ENCODE results near the gene SLC38A11.

SLC38A11 gene

DNA sequence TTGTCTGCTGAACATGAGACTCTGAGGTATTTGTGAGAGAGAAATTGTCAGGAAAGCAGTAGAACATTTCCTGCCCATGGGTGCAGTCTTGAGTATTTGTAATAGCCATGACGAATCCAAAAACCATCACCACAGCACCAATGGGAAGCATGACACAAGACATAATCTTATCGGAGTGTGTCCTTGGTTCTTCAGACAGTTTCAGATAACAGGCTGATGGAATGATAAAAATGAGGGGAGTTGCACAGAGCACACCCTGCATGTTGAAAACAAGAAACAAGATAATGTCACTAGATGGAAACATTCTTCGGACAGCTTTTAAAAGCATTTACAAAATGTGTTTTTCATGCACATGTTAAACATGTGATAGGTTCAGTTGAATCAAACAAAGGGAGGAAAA lies 56.9 kb downstream of the SLC38A11 start:
- TF ChIP-seq, protein P1, sequence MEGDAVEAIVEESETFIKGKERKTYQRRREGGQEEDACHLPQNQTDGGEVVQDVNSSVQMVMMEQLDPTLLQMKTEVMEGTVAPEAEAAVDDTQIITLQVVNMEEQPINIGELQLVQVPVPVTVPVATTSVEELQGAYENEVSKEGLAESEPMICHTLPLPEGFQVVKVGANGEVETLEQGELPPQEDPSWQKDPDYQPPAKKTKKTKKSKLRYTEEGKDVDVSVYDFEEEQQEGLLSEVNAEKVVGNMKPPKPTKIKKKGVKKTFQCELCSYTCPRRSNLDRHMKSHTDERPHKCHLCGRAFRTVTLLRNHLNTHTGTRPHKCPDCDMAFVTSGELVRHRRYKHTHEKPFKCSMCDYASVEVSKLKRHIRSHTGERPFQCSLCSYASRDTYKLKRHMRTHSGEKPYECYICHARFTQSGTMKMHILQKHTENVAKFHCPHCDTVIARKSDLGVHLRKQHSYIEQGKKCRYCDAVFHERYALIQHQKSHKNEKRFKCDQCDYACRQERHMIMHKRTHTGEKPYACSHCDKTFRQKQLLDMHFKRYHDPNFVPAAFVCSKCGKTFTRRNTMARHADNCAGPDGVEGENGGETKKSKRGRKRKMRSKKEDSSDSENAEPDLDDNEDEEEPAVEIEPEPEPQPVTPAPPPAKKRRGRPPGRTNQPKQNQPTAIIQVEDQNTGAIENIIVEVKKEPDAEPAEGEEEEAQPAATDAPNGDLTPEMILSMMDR (IDR thresholded peaks at IDR 0.05; ENCODE audit: poor library complexity, severe bottlenecking): no peak
- Histone ChIP-seq H3K27ac (ENCODE audit: poor library complexity, severe bottlenecking) (peak overlapping the region; percentile 76), H3K4me1 (ENCODE audit: insufficient read depth, poor library complexity, severe bottlenecking) (peaks cover 47% of the 10 kb centered on the region), H3K27me3 (ENCODE audit: insufficient read depth, poor library complexity, severe bottlenecking) (no peaks in the 10 kb centered on the region), H3K36me3 (ENCODE audit: low read depth) (no peaks in the 10 kb centered on the region), H3K4me3 (ENCODE audit: severe bottlenecking) (no peak overlapping the region), H3K9me3 (ENCODE audit: severe bottlenecking) (no peaks in the 10 kb centered on the region)
- DNase-seq (ENCODE audit: low spot score) (no peak), ATAC-seq (ENCODE audit: low read depth) (peak; percentile 48; the same call in 2 of the 3 replicates)

DNA sequence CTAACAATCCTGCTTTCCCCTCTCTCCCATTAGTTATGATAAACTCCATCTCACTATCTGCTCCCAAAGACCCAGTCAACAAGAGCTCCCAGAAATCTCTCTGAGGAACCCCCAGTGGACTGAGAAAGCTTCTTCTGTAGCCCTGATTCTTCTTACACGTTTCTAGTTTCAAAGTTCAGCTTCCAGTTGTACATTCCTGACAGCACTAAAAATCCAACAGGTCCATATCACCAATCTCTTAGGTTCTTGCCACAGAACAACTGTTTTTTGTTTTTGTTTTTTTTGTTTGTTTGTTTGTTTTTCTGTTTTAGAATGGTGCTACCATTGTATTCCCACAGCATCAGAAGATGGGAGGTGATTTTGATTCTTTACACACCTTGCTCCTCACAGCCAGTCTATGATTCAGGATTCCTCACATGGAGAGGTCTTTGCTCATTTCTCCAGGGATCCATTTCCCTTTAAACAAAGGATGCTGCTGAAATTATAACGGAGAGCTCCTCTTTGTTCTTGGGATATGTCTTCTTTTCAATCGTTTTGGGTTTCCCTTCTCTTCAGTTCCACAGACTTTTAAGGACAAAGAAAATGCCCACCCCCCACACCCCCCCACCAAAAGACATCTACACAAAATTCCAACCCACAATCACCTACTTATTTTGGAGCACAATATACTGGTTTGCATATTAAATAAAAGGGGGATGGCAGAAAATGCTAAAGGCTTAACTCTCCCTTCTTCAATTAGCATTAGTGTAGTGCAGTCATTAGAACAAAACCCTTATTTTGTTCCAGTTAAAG lies 57.7 kb downstream of the SLC38A11 start:
- ATAC-seq (ENCODE audit: low read depth) (no peak), DNase-seq (ENCODE audit: low spot score) (no peak)
- no peaks in the 10 kb centered on the region for H3K9me3 ChIP-seq (ENCODE audit: severe bottlenecking)
- TF ChIP-seq, protein P1 (IDR thresholded peaks at IDR 0.05; ENCODE audit: poor library complexity, severe bottlenecking): no peak
- H3K36me3 ChIP-seq (ENCODE audit: low read depth): no peaks in the 10 kb centered on the region
- H3K4me3 ChIP-seq (ENCODE audit: severe bottlenecking): no peak overlapping the region
- no peaks in the 10 kb centered on the region for H3K27me3 ChIP-seq (ENCODE audit: insufficient read depth, poor library complexity, severe bottlenecking)
- H3K4me1 ChIP-seq (ENCODE audit: insufficient read depth, poor library complexity, severe bottlenecking): peaks cover 43% of the 10 kb centered on the region
- peak overlapping the region; percentile 76 for H3K27ac ChIP-seq (ENCODE audit: poor library complexity, severe bottlenecking)

DNA sequence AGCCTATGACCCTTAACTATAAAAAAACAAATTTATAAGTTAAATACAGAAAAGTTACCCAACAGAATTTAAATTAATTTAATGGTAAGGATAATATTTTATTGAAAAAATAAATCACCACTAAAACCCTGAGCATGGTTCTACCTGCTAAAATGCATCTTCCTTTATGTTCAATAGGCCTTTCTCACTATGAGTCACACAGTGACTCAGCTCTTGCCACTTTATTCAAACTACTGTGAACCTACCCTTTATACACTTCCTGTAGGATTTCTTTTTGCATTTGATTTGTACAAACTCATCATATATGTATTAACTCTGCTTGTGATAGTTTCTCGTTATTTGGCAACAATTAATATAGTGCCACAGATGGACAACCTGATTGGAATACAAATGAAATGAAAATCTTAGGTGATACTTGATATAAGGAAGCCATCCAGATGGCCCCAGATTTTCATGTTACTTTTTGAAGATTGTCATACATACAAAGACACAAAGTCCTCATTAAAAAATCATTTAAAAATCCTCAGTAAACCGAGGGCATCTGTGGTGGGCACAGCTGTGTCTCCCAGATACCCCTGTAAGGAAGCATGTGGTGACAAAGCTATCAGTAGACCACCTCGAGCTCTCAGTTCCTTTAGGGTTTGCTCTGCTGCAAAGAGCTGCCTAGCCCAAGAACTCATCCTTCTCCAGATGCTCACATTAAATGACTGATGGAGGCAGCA lies 58.5 kb downstream of the SLC38A11 start:
- TF ChIP-seq, protein P1 (IDR thresholded peaks at IDR 0.05; ENCODE audit: poor library complexity, severe bottlenecking): no peak
- no peak overlapping the region for H3K4me3 ChIP-seq (ENCODE audit: severe bottlenecking)
- peak; percentile 97 for ATAC-seq (ENCODE audit: low read depth)
- peak overlapping the region; percentile 76 for H3K27ac ChIP-seq (ENCODE audit: poor library complexity, severe bottlenecking)
- H3K27me3 ChIP-seq (ENCODE audit: insufficient read depth, poor library complexity, severe bottlenecking): no peaks in the 10 kb centered on the region
- H3K36me3 ChIP-seq (ENCODE audit: low read depth): no peaks in the 10 kb centered on the region
- H3K9me3 ChIP-seq (ENCODE audit: severe bottlenecking): no peaks in the 10 kb centered on the region
- DNase-seq (ENCODE audit: low spot score): no peak
- H3K4me1 ChIP-seq (ENCODE audit: insufficient read depth, poor library complexity, severe bottlenecking): peaks cover 43% of the 10 kb centered on the region

DNA sequence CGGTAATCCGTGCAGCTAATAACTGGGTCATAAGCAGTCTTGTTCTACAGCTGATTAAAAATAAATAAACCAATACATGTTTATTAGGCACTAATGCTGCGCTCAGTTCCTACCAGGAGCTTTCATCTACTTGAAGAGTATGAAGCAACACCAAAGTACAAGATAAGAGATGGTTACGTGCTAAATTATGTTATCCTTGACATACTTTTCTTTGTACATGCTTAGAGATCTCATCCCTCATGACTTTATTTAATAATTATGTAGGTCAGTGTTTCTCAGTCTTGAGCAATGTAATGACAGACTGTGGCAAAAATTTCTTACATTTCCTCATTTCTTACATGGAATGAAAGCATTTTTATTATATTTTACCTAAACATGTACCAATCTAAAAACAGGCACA lies 59.1 kb downstream of the SLC38A11 start:
- peaks cover 43% of the 10 kb centered on the region for H3K4me1 ChIP-seq (ENCODE audit: insufficient read depth, poor library complexity, severe bottlenecking)
- no peaks in the 10 kb centered on the region for H3K36me3 ChIP-seq (ENCODE audit: low read depth)
- ATAC-seq (ENCODE audit: low read depth): peak; percentile 59
- TF ChIP-seq, protein P1 (IDR thresholded peaks at IDR 0.05; ENCODE audit: poor library complexity, severe bottlenecking): no peak
- no peak overlapping the region for H3K4me3 ChIP-seq (ENCODE audit: severe bottlenecking)
- H3K27me3 ChIP-seq (ENCODE audit: insufficient read depth, poor library complexity, severe bottlenecking): no peaks in the 10 kb centered on the region
- peak overlapping the region; percentile 76 for H3K27ac ChIP-seq (ENCODE audit: poor library complexity, severe bottlenecking)
- H3K9me3 ChIP-seq (ENCODE audit: severe bottlenecking): no peaks in the 10 kb centered on the region
- no peak for DNase-seq (ENCODE audit: low spot score)

All from RWPE2 (cell line).